K562 (cell line): Measurements from ENCODE around the gene PRELID1. TPM values are rescaled to one million over a fixed set of nuclear protein-coding genes. Genes with fewer than 3 reads are reported as not detected.

Source experiments
- HSF4 ChIP-seq: fragments of 250-450 bp; sonication (Bioruptor Pico); IDR thresholded peaks from 2 replicates; pipeline ENCODE4 v2.1.2; 2022; ENCODE audit warnings: mild to moderate bottlenecking, moderate library complexity, borderline replicate concordance
- KDM5B ChIP-seq: fragments of 200-600 bp; sonication (generic); IDR thresholded peaks from 2 replicates; pipeline ENCODE4 v1.6.1; 2012; ENCODE audit warnings: low read depth, mild to moderate bottlenecking, moderate library complexity, low read length, control low read depth, inconsistent platforms; ENCODE audit not compliant: insufficient replicate concordance
- MCM3 ChIP-seq: fragments of 450-650 bp; IDR thresholded peaks from 2 replicates; pipeline ENCODE4 v1.6.1; 2016
- MYC ChIP-seq, 2 experiments: fragments of 250-450 bp in 1 of 2; sonication (Bioruptor Pico) in 1 of 2; IDR thresholded peaks; 2 replicates each; pipeline versions ENCODE4 v1.5.1 to v1.6.1; 2012 to 2021; ENCODE audit warnings: low read depth in 2 of 2, borderline replicate concordance in 1 of 2, improper control_type of control experiment in 1 of 2, low read length in 1 of 2, mild to moderate bottlenecking in 1 of 2, moderate library complexity in 1 of 2
- MYNN ChIP-seq, 2 experiments: sonication (generic); formaldehyde crosslinking in 1 of 2; IDR thresholded peaks; 2 replicates each; pipeline versions ENCODE4 v1.5.0 to v1.6.1; 2016 to 2020; ENCODE audit warnings: antibody characterized with exemption in 1 of 2, missing genetic modification reagents in 1 of 2
- POLR2A ChIP-seq: fragments of 450-650 bp; conservative IDR thresholded peaks from 2 replicates; pipeline ENCODE4 v1.6.1; 2016
- STAT5A ChIP-seq: IDR thresholded peaks from 2 replicates; pipeline ENCODE4 v1.6.1; 2012; ENCODE audit warnings: low read length, inconsistent platforms, borderline replicate concordance
- ZNF57 ChIP-seq: fragments of 450-650 bp; formaldehyde crosslinking; IDR thresholded peaks from 2 replicates; pipeline ENCODE4 v1.4.0; 2020; ENCODE audit warnings: mild to moderate bottlenecking, moderate library complexity
- polyA plus RNA-seq, 8 experiments: library from polyadenylated mRNA; depleted of rRNA in 4 of 8; stranded (reverse) in 5 of 8; unstranded in 3 of 8; fragments of >200 nt; fragmentation: Nextera tagmentation in 2 of 8; fragmentation: Illumina TruSeq in 1 of 8; extraction: Ambion mirVana in 2 of 8; extraction: Trizol in 1 of 8; gene quantifications; 2 replicates each; pipeline versions ENCODE4 v1.2.1 to v1.2.3, GENCODE V29; 2011 to 2014; ENCODE audit warnings: inconsistent platforms in 1 of 8, missing spikeins in 1 of 8
- total RNA-seq, 7 experiments: library from RNA; depleted of rRNA in 6 of 7; stranded (reverse); fragments of >200 nt in 6 of 7; fragmentation: Illumina TruSeq in 2 of 7; extraction: Trizol in 2 of 7; gene quantifications; 2 replicates each; pipeline versions ENCODE4 v1.2.1 to v1.2.3, GENCODE V29; 2011 to 2021; ENCODE audit warnings: low replicate concordance in 1 of 7
- TF ChIP-seq, protein P1 (sequence below), 3 experiments: IDR thresholded peaks in 2 of 3; conservative IDR thresholded peaks in 1 of 3; 2 replicates each; pipeline ENCODE4 v1.5.1; 2011 to 2012; ENCODE audit warnings: low read length in 3 of 3, mild to moderate bottlenecking in 3 of 3, control low read depth in 2 of 3, improper control_type of control experiment in 1 of 3, inconsistent platforms in 1 of 3, low read depth in 1 of 3, mixed read lengths in 1 of 3, moderate library complexity in 1 of 3; ENCODE audit not compliant: insufficient read depth in 2 of 3
- TF ChIP-seq, protein P2 (sequence below): fragments of 450-650 bp; formaldehyde crosslinking; IDR thresholded peaks from 2 replicates; pipeline ENCODE4 v1.4.0; 2022; ENCODE audit warnings: missing genetic modification characterization
- TF ChIP-seq, protein P3 (sequence below): sonication (generic); formaldehyde crosslinking; IDR thresholded peaks from 2 replicates; pipeline ENCODE4 v1.9.0; 2022; ENCODE audit warnings: mild to moderate bottlenecking, missing genetic modification reagents
- TF ChIP-seq, protein P4 (sequence below): sonication (generic); formaldehyde crosslinking; IDR thresholded peaks from 2 replicates; pipeline ENCODE4 v1.8.0; 2023; ENCODE audit warnings: mild to moderate bottlenecking, missing genetic modification reagents
- TF ChIP-seq, protein P5 (sequence below): sonication (generic); formaldehyde crosslinking; IDR thresholded peaks from 2 replicates; pipeline ENCODE4 v1.8.0; 2022; ENCODE audit warnings: missing genetic modification reagents, mild to moderate bottlenecking, moderate library complexity, borderline replicate concordance
- TF ChIP-seq, protein P6 (sequence below): IDR thresholded peaks from 2 replicates; pipeline ENCODE4 v1.6.1; 2011; ENCODE audit not compliant: insufficient read length; ENCODE audit errors: extremely low read depth
- TF ChIP-seq, protein P7 (sequence below): IDR thresholded peaks from 2 replicates; pipeline ENCODE4 v1.6.1; 2011; ENCODE audit warnings: borderline replicate concordance, low read depth, mild to moderate bottlenecking, moderate library complexity, low read length; ENCODE audit not compliant: insufficient read depth, poor library complexity, severe bottlenecking

PRELID1 gene
- total and polyA plus RNA-seq, 9 of the 15 experiments (the other 6 are each of a cell fraction or from before 2014, with no cell fraction given), result 40.1 to 484 (median 340) TPM

DNA sequence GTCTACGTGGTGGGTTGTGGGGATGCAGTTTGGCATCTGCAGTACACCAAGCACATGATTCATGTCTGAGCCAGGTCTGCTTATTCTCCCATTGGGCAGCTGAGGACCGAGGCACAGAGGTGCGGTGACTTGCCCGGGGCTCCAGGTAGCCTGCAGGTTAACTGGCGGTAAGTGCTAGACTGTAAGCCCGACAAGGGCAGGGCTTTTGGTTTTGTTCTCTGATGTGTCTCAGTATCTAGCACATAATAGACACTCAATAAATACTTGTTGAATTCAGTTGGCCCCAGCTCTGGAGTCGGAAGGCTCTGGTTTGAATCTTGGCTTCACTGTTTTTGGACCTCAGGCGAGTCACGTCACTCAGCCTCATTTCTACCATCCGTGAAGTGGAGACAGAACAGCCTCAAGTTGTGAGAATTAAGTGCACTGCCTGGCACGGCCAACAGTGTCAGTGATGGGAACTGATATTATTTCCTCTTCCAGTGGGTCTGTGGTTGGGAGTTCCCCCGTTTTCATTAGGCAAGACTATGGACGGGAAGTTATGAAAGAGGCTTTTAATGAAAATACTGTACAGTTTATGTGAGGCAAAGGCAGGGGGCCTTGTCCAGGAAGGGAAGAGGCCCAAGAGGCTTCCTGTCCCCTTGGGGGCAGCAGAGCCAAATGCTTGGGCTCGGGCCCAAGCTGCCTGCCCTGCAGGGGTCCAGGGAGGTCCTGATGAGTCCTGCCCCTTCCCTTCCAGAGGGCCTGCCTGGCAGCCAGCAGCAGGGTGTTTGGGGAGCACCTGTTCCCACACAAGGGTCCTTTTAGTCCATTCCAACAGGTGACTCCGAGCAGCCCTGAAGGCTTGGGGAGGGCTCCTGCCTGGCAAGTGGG is 3.3 kb downstream of the PRELID1 start (continued):
- TF ChIP-seq, protein P1, sequence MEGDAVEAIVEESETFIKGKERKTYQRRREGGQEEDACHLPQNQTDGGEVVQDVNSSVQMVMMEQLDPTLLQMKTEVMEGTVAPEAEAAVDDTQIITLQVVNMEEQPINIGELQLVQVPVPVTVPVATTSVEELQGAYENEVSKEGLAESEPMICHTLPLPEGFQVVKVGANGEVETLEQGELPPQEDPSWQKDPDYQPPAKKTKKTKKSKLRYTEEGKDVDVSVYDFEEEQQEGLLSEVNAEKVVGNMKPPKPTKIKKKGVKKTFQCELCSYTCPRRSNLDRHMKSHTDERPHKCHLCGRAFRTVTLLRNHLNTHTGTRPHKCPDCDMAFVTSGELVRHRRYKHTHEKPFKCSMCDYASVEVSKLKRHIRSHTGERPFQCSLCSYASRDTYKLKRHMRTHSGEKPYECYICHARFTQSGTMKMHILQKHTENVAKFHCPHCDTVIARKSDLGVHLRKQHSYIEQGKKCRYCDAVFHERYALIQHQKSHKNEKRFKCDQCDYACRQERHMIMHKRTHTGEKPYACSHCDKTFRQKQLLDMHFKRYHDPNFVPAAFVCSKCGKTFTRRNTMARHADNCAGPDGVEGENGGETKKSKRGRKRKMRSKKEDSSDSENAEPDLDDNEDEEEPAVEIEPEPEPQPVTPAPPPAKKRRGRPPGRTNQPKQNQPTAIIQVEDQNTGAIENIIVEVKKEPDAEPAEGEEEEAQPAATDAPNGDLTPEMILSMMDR (IDR thresholded peaks at IDR 0.05 in 2 of 3, conservative IDR thresholded peaks at IDR 0.05 in 1 of 3; ENCODE audit: insufficient read depth in 2 of 3, low read depth in 1 of 3, low read length in 3 of 3), result peak in 2 of 3 experiments; percentile 13 to 35; a peak in 2 of 6 replicates
- TF ChIP-seq, protein P2, sequence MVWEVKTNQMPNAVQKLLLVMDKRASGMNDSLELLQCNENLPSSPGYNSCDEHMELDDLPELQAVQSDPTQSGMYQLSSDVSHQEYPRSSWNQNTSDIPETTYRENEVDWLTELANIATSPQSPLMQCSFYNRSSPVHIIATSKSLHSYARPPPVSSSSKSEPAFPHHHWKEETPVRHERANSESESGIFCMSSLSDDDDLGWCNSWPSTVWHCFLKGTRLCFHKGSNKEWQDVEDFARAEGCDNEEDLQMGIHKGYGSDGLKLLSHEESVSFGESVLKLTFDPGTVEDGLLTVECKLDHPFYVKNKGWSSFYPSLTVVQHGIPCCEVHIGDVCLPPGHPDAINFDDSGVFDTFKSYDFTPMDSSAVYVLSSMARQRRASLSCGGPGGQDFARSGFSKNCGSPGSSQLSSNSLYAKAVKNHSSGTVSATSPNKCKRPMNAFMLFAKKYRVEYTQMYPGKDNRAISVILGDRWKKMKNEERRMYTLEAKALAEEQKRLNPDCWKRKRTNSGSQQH (CRISPR knock-in tag), result peak; percentile 36; the same call in 1 of the 2 replicates
- TF ChIP-seq MCM3 (no peak), MYC (IDR thresholded peaks at IDR 0.05; ENCODE audit: low read depth, low read length) (no peak), MYC (CRISPR knock-in tag; IDR thresholded peaks at IDR 0.05; ENCODE audit: borderline replicate concordance, low read depth) (peak; percentile 36; the same call in 1 of the 2 replicates), KDM5B (peak; percentile 12), MYNN (IDR thresholded peaks at IDR 0.05) (peak; percentile 27; the same call in 1 of the 2 replicates), MYNN (CRISPR knock-in tag; IDR thresholded peaks at IDR 0.05) (no peak), STAT5A (no peak), POLR2A (peak; percentile 77), HSF4 (CRISPR knock-in tag) (no peak), ZNF57 (CRISPR knock-in tag) (no peak)
- TF ChIP-seq, protein P3, sequence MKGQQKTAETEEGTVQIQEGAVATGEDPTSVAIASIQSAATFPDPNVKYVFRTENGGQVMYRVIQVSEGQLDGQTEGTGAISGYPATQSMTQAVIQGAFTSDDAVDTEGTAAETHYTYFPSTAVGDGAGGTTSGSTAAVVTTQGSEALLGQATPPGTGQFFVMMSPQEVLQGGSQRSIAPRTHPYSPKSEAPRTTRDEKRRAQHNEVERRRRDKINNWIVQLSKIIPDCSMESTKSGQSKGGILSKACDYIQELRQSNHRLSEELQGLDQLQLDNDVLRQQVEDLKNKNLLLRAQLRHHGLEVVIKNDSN (CRISPR knock-in tag), result 0 out of 2 replicates have a peak, but pooled peaks have one; percentile 7
- TF ChIP-seq, protein P4, sequence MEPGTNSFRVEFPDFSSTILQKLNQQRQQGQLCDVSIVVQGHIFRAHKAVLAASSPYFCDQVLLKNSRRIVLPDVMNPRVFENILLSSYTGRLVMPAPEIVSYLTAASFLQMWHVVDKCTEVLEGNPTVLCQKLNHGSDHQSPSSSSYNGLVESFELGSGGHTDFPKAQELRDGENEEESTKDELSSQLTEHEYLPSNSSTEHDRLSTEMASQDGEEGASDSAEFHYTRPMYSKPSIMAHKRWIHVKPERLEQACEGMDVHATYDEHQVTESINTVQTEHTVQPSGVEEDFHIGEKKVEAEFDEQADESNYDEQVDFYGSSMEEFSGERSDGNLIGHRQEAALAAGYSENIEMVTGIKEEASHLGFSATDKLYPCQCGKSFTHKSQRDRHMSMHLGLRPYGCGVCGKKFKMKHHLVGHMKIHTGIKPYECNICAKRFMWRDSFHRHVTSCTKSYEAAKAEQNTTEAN (CRISPR knock-in tag), result no peak
- TF ChIP-seq, protein P5, sequence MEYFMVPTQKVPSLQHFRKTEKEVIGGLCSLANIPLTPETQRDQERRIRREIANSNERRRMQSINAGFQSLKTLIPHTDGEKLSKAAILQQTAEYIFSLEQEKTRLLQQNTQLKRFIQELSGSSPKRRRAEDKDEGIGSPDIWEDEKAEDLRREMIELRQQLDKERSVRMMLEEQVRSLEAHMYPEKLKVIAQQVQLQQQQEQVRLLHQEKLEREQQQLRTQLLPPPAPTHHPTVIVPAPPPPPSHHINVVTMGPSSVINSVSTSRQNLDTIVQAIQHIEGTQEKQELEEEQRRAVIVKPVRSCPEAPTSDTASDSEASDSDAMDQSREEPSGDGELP, result peak; percentile 19; the same call in 1 of the 2 replicates
- TF ChIP-seq, protein P6, sequence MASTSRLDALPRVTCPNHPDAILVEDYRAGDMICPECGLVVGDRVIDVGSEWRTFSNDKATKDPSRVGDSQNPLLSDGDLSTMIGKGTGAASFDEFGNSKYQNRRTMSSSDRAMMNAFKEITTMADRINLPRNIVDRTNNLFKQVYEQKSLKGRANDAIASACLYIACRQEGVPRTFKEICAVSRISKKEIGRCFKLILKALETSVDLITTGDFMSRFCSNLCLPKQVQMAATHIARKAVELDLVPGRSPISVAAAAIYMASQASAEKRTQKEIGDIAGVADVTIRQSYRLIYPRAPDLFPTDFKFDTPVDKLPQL, result no peak
- TF ChIP-seq, protein P7, sequence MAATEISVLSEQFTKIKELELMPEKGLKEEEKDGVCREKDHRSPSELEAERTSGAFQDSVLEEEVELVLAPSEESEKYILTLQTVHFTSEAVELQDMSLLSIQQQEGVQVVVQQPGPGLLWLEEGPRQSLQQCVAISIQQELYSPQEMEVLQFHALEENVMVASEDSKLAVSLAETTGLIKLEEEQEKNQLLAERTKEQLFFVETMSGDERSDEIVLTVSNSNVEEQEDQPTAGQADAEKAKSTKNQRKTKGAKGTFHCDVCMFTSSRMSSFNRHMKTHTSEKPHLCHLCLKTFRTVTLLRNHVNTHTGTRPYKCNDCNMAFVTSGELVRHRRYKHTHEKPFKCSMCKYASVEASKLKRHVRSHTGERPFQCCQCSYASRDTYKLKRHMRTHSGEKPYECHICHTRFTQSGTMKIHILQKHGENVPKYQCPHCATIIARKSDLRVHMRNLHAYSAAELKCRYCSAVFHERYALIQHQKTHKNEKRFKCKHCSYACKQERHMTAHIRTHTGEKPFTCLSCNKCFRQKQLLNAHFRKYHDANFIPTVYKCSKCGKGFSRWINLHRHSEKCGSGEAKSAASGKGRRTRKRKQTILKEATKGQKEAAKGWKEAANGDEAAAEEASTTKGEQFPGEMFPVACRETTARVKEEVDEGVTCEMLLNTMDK, result peak; percentile 1
